CD4-positive, alpha-beta T cell treated with Interleukin-17A for 1 hour (primary cell): ENCODE measurements around the gene ZNF729.
"Not testable (repeated sequence)": the region's sequence is repeated elsewhere in the genome, so short reads cannot be mapped to it uniquely, and the experiment has no call there.

Experiments used
- DNase-seq: peaks from one replicate; pipeline ENCODE4 v3.0.0-alpha.2; 2020

The ZNF729 gene

GRCh38 chr19:22286151-22286810 lies at the start of gene ZNF729:
Gene ZNF729, plus strand, starts transcription at chr19:22286441. Its CDS starts 85 bp downstream, at chr19:22286526.
- no peak for DNase-seq

- no peak for DNase-seq
Measured at GRCh38 chr19:22256856-22257255, 29.4 kb upstream of the ZNF729 start.

GRCh38 chr19:22257381-22257780 lies 28.9 kb upstream of the ZNF729 start:
- DNase-seq = no peak

- DNase-seq = no peak
Measured at GRCh38 chr19:22257916-22258315, 28.3 kb upstream of the ZNF729 start.

GRCh38 chr19:22260499-22260898 lies 25.7 kb upstream of the ZNF729 start:
- no peak for DNase-seq

GRCh38 chr19:22261596-22261995 lies 24.6 kb upstream of the ZNF729 start:
- DNase-seq = no peak

GRCh38 chr19:22263121-22263520 lies 23.1 kb upstream of the ZNF729 start:
- no peak for DNase-seq

- not testable (repeated sequence) for DNase-seq
Measured at GRCh38 chr19:22321554-22321953, 35.3 kb downstream of the ZNF729 start.

- DNase-seq = no peak
Measured at GRCh38 chr19:22326219-22326618, 40.0 kb downstream of the ZNF729 start.

GRCh38 chr19:22327321-22327720 lies 41.1 kb downstream of the ZNF729 start:
- DNase-seq = no peak

- no peak for DNase-seq
Measured at GRCh38 chr19:22331521-22331920, 45.3 kb downstream of the ZNF729 start.

GRCh38 chr19:22332924-22333323 lies 46.7 kb downstream of the ZNF729 start:
- no peak for DNase-seq

- no peak for DNase-seq
Measured at GRCh38 chr19:22335716-22336115, 49.5 kb downstream of the ZNF729 start.

- no peak for DNase-seq
Measured at GRCh38 chr19:22354665-22355064, 68.4 kb downstream of the ZNF729 start.
